Measurements from ENCODE around the gene ZSCAN5A. TPM values are rescaled to one million over a fixed set of nuclear protein-coding genes. Genes with fewer than 3 reads are reported as not detected.

The ZSCAN5A gene
- total and polyA plus RNA-seq, 10 of the 15 experiments (the other 5 are each of a cell fraction or from before 2014, with no cell fraction given) = 5.5 to 12.0 (median 8.7) TPM

- POLR2A ChIA-PET = no interaction called here
- Histone ChIP-seq H2AFZ (ENCODE audit: control insufficient read depth, low read depth, low read length) (no peak overlapping the region), H3K4me2 (ENCODE audit: control insufficient read depth, insufficient read depth) (no peak overlapping the region), H3K36me3 (ENCODE audit: control insufficient read depth in 2 of 2, insufficient read depth in 2 of 2, low read length in 1 of 2) (no peaks in the 10 kb centered on the region), H3K9me3 (replicated peaks; ENCODE audit: control insufficient read depth, insufficient read depth, low read length) (no peaks in the 10 kb centered on the region), H3K79me2 (ENCODE audit: control insufficient read depth, insufficient read depth, low read length) (no peaks in the 10 kb centered on the region), H3K9ac (ENCODE audit: control insufficient read depth, insufficient read depth, low read length) (no peak overlapping the region), H3K4me1 (ENCODE audit: control insufficient read depth, insufficient read depth, low read length) (no peaks in the 10 kb centered on the region), H3K27ac (ENCODE audit: control insufficient read depth, insufficient read depth) (no peak overlapping the region), H4K20me1 (ENCODE audit: control insufficient read depth, insufficient read depth) (no peaks in the 10 kb centered on the region), H3K27me3 (replicated peaks in 1 of 2; ENCODE audit: control insufficient read depth in 2 of 2, insufficient read depth in 2 of 2, low read length in 1 of 2) (no peaks in the 10 kb centered on the region; a peak in 1 of 4 replicates), H3K4me3 (no peak overlapping the region)
- SMC1A ChIA-PET (ENCODE audit: uncharacterized antibody, unreplicated experiment) = interaction anchor here (0.5 to 3.6 kb wide), 2 partner anchors 94 to 115 kb away, joined by 3 to 16 read pairs; no protein-coding TSS in a partner anchor
- FAIRE-seq (no peak), ATAC-seq (no peak), DNase-seq (ENCODE audit: low read depth, low spot score) (no peak)
- WGBS (ENCODE audit: insufficient coverage, insufficient replicate concordance, low lambda C conversion rate, missing lambda C conversion rate) = 46% methylated on average over 8 of the region's 9 CpGs
- in situ Hi-C loops (cut with MboI) (no loop called here), intact Hi-C loops (cut with micrococcal nuclease; ENCODE audit: unreplicated experiment) (loop anchor here (5.0 kb wide), 1 partner anchor 158 kb away; no protein-coding TSS in a partner anchor)
- BruUV-seq (replicated peaks) = no TSS peak
- TF ChIP-seq JUND (IDR thresholded peaks at IDR 0.05; ENCODE audit: low read depth, low read length) (no peak), FOS (IDR thresholded peaks at IDR 0.05; ENCODE audit: borderline replicate concordance, extremely low read depth, insufficient read length) (no peak), NFYB (IDR thresholded peaks at IDR 0.05; ENCODE audit: insufficient read depth, low read depth, low read length) (no peak), BACH1 (IDR thresholded peaks at IDR 0.05; ENCODE audit: borderline replicate concordance) (no peak), BMI1 (IDR thresholded peaks at IDR 0.05; ENCODE audit: borderline replicate concordance) (no peak), RCOR1 (conservative IDR thresholded peaks at IDR 0.05; ENCODE audit: low read depth, low read length) (no peak), KLF5 (IDR thresholded peaks at IDR 0.05; ENCODE audit: partially characterized antibody) (no peak), GABPA (IDR thresholded peaks at IDR 0.05; ENCODE audit: low read depth) (no peak), ZNF217 (IDR thresholded peaks at IDR 0.05) (no peak), BCL11A (IDR thresholded peaks at IDR 0.05; ENCODE audit: low read depth, low read length) (no peak), POLR2AphosphoS5 (IDR thresholded peaks at IDR 0.05; ENCODE audit: low read length) (no peak), GATAD2B (conservative IDR thresholded peaks at IDR 0.05; ENCODE audit: low read depth) (no peak), EZH2 (IDR thresholded peaks at IDR 0.05; ENCODE audit: borderline replicate concordance, control insufficient read depth, low read depth, low read length) (no peak), DPF2 (IDR thresholded peaks at IDR 0.05) (no peak)
- TF ChIP-seq, protein P1, sequence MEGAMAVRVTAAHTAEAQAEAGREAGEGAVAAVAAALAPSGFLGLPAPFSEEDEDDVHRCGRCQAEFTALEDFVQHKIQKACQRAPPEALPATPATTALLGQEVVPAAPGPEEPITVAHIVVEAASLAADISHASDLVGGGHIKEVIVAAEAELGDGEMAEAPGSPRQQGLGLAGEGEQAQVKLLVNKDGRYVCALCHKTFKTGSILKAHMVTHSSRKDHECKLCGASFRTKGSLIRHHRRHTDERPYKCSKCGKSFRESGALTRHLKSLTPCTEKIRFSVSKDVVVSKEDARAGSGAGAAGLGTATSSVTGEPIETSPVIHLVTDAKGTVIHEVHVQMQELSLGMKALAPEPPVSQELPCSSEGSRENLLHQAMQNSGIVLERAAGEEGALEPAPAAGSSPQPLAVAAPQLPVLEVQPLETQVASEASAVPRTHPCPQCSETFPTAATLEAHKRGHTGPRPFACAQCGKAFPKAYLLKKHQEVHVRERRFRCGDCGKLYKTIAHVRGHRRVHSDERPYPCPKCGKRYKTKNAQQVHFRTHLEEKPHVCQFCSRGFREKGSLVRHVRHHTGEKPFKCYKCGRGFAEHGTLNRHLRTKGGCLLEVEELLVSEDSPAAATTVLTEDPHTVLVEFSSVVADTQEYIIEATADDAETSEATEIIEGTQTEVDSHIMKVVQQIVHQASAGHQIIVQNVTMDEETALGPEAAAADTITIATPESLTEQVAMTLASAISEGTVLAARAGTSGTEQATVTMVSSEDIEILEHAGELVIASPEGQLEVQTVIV (IDR thresholded peaks at IDR 0.05; ENCODE audit: borderline replicate concordance, partially characterized antibody) = no peak
- TF ChIP-seq, protein P2, sequence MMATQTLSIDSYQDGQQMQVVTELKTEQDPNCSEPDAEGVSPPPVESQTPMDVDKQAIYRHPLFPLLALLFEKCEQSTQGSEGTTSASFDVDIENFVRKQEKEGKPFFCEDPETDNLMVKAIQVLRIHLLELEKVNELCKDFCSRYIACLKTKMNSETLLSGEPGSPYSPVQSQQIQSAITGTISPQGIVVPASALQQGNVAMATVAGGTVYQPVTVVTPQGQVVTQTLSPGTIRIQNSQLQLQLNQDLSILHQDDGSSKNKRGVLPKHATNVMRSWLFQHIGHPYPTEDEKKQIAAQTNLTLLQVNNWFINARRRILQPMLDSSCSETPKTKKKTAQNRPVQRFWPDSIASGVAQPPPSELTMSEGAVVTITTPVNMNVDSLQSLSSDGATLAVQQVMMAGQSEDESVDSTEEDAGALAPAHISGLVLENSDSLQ (IDR thresholded peaks at IDR 0.05) = no peak
- CTCF ChIA-PET = interaction anchor here (1.1 to 4.4 kb wide), 8 partner anchors 93 to 542 kb away, joined by 3 to 53 read pairs (median 6); no protein-coding TSS in a partner anchor
- RAD21 ChIA-PET (ENCODE audit: unreplicated experiment) = interaction anchor here (1.1 kb wide), 1 partner anchor 93 kb away, joined by 3 read pairs; no protein-coding TSS in a partner anchor
Measured at GRCh38 chr19:56174086-56174485, 140.6 kb downstream of the ZSCAN5A start.

Data from GM12878 (cell line).